ENCODE measurements around the gene ASB1. TPM values are rescaled to one million over a fixed set of nuclear protein-coding genes. Genes with fewer than 3 reads are reported as not detected.

ASB1 gene
- total RNA-seq, 1 donor from 2014 or later: 21.2 TPM

DNA sequence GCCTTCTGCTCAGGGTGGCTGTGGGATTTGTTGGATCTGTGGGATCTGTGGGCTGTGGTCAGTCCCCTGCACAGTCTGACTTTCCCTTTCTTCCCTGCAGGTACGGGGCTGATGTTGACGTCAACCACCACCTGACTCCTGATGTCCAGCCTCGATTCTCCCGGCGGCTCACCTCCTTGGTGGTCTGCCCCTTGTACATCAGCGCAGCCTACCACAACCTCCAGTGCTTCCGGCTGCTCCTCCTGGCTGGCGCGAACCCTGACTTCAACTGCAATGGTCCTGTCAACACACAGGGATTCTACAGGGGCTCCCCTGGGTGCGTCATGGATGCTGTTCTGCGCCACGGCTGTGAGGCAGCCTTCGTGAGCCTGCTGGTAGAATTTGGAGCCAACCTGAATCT, 17.5 kb downstream of the ASB1 start:
- DNase-seq (ENCODE audit: low read depth, low spot score): no peak

DNA sequence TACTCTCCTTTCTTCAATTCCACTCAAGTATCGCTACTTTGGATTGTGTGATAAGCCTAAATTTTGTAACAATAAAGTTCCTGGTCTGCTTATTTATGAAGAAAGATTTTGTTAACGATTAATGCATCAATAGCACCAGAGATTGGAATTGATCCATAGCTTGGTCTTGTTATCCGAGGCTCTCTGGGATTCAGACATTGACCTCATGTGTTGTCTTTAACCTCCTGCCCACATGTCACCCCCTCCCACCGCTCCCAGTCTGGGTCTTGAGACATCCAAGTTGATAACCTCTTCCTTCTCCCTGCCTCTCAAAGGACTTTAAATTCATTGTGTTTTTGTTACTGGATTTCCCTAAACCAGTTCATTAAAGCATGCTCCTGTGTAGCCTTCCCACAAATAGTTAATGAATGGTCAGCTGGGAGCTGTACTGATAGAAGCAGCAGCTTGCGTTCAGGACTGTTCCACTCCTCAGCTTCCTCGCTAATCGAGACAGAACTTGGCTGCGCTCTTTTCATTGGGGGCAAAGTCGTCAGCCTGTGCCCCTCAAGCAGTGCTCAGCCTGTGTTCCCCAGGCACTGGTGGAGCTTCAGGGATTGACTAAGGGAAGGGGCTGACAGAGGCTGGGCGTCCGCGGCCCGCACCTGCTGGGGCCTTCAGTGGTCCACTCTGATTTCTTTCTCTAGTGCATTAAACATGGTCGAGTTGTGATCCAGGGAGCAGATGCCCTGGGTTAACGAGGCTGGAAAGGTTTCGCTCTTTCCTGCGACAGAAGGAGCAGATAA, 18.9 kb downstream of the ASB1 start:
- no peak for DNase-seq (ENCODE audit: low read depth, low spot score)

GRCh38 chr2:238446371-238446770, 19.6 kb downstream of the ASB1 start:
- no peak for DNase-seq (ENCODE audit: low read depth, low spot score)

DNA sequence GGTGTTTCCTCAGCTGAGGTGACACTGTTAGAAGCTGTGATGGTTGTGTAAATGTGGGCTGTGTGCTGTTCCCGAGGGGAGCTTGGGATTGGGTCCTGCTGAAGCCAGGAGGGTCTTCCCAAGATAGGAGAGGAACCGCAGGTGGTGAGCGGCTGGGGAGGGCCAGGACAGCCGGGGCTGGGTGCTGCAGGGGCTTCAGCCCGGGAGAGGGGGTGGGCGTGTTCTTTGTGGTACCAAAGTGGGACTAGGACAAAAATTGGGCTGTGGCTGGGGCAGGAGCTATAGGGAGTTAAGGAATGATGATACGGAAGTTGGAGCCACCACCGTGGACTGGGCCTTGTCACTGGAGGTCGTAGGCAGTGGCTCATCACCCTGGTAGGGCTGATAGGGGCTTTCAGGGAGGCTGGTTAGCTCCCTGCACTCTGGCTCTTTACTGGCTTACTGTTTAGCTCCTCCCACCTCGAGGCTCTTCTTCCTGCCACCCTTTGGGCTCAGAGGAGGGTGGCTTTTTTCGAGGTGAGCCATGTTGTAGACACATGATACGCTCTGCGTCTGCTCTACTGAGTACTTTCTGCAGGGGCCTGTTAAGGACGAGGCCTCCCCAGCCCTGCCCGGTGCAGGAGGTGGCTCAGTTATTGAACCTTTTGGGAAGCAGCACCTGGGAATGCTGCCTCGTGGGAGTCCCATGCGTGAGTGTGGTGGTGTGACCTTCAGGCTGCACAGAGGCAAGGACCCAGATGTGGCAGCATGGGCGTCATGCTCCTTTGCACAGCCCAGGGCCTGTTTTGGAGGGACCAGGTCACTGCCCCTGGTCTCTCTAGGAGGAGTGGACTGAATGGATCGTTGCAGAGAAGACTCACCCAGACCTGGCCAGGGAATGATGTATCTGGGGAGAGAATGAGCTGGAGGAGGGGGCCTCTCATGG, 21.6 kb downstream of the ASB1 start:
- no peak for DNase-seq (ENCODE audit: low read depth, low spot score)

- no peak for DNase-seq (ENCODE audit: low read depth, low spot score)
Measured at GRCh38 chr2:238449241-238449640, 22.5 kb downstream of the ASB1 start.

- DNase-seq (ENCODE audit: low read depth, low spot score): no peak
Measured at GRCh38 chr2:238449909-238450417, 23.2 kb downstream of the ASB1 start.

- DNase-seq (ENCODE audit: low read depth, low spot score): no peak
Measured at GRCh38 chr2:238450440-238450861, 23.7 kb downstream of the ASB1 start.

DNA sequence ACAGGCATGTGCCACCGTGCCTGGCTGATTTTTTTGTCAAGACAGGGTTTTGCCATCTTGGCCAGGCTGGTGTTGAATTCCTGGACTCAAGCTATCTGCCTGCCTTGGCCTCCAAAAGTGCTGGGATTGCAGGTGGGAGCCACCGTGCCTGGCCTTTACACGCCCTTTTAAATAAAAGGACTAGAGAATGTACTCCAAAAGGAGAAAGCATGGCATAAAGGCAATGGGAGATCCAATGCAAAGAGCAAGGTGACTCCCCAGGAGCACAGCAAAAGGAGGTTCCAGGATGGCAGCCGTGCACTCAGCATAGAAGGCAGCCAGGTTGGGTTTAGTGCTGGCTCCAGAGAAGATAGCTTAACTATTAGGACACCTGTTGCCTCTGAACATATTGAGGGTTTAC, 27.1 kb downstream of the ASB1 start:
- DNase-seq (ENCODE audit: low read depth, low spot score): no peak

DNA sequence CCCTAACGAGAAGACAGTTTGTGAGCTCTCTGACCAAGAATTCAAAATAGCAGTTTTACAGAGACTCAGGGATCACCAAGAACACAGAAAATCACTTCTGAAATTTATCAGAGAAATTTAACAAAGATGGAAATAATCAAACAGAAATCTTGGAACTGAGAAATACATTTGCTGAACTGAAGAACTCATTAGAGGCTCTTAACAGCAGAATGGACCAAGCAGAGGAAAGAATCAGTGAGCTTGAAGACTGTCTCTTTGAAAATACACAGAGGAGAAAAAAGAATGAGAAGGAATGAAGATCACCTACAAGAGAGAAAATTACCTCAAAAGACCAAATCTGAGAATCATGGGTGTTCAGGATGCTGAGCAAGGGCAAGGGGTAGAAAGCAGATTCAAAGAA, 29.7 kb downstream of the ASB1 start:
- DNase-seq (ENCODE audit: low read depth, low spot score): no peak

GRCh38 chr2:238456970-238457926, 30.5 kb downstream of the ASB1 start:
- DNase-seq (ENCODE audit: low read depth, low spot score): no peak

DNA sequence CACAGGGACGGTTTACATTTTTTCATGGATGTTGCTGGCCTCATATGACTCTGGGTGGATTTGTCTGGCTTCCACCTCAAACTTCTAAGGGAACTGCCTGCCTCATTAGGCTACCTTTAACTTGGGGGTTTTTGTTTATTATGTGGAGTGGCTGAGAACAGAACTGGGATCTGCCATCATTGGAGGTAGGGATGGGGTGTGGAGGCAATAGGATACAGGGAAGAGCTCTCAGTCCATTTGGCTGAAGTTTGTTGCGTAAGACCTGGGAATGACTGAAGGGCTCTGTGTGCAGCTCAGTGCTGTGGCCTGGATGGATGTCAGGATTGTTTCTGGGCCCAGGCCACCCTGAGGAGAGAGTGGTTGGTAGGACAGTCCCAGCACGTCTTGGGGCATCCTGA, 31.2 kb downstream of the ASB1 start:
- DNase-seq (ENCODE audit: low read depth, low spot score): no peak

- no peak for DNase-seq (ENCODE audit: low read depth, low spot score)
Measured at GRCh38 chr2:238458651-238459050, 31.9 kb downstream of the ASB1 start.

DNA sequence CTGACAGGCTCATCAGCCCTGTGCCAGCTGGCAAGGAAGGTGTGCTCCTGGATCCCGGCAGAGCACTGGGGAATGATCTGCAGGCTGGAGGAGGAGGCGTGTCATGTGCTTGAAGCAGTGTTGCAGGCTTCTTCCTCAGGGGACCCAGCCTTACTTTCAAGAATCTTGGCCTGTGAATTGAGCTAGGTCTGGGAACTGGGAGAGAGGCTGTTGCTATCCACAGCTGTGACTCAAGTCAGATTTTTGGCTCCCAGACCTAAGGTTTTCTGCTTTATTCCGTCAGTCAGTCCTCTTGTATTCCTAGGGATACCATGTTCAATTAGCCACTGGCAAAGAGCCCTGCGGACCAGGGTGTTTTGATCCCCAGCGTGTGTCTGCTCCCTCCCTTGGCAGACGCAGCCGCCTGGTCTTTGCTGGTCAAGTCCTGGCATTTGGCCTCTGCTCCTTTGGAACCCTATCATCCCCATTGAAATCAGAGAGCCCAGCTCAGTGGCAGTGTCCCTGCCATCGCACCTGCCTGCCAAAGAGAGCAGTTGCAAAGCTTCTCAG, 32.4 kb downstream of the ASB1 start:
- DNase-seq (ENCODE audit: low read depth, low spot score): no peak

- no peak for DNase-seq (ENCODE audit: low read depth, low spot score)
Measured at GRCh38 chr2:238461051-238461450, 34.3 kb downstream of the ASB1 start.

DNA sequence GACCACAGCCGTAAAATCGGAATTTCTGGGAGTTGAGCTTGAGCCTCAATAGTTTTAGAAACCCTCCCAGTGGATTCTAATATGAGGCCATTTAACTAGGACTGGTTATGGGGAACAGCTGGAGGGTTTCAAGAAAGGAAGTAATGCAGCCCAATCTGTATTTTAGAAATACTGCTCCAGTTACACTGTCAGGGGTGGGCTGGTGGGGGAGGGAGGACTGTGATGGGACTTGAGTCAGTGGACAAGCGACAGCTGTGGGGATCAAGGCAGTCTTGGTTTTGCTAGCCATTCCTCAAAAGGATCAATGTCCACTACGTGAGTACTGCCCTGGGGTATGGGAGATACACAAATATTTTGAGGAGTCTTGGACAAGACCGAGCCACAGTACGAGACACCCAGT, 34.8 kb downstream of the ASB1 start:
- no peak for DNase-seq (ENCODE audit: low read depth, low spot score)

DNA sequence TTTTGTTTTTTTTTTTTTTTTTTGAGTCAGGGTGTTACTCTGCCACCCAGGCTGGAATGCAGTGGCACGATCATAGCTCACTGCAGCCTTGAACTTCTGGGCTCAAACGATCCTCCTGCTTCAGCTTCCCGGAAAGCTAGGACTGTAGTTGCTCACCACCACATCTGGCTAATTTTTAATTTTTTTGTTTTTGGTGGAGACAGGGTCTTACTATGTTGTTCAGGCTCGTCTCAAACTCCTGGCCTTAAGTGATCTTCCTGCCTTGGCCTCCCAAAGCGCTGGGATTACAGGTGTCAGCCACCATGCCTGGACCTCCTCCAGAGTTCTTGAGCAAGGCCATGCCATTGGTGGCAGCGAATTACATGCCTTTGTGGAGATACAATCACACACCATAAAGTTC, 35.2 kb downstream of the ASB1 start:
- no peak for DNase-seq (ENCODE audit: low read depth, low spot score)

DNA sequence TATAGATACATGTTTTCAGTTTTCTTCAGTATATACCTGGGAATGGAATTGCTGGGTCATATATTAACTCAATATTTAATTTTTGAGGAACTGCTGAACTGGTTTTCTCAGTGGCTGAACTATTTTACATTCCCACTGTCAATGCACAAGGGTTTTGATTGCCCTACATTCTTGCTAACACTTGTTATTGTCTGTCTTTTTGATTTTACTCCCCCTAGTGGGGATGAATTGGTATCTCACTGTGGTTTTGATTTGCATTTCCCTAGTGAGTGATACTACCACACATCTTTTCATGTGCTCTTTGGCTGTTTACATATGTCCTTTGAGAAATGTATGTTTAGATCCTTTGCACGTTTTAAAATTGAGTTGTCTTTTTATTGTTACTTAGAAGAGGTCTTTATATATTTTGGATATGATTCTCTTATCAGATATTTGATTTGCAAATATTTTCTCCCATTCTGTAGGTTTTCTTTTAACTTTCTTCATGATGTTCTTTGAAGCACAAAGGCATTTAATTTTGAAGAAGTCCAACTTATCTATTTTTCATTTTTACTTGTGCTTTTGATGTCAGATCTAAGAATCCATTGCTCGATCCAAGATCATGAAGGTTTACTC, 36.2 kb downstream of the ASB1 start:
- DNase-seq (ENCODE audit: low read depth, low spot score): peak; percentile 10

DNA sequence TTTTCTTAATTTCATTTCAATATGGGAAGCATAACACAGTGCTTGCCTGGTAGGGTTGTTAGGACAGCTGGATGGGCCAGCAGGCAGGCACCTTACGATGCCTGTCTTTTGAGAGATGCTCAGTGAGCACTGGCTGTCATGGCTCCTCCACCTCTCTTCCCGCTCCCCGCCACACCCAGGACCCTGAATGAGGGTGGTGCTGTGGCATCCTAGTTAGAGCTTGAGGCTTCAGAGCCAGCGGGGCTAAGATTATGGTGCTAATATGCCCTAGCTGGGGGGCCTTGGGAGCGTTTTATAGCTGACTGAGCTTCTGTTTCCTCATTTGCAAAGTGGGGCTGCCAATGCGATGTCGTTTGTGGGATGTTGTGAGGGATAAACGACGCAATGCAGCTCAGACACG, 37.7 kb downstream of the ASB1 start:
- no peak for DNase-seq (ENCODE audit: low read depth, low spot score)

- DNase-seq (ENCODE audit: low read depth, low spot score): no peak
Measured at GRCh38 chr2:238465487-238466242, 38.9 kb downstream of the ASB1 start.
